Natural killer cell (primary cell): Measurements from ENCODE around the gene FXYD7. TPM values are rescaled to one million over a fixed set of nuclear protein-coding genes. Genes with fewer than 3 reads are reported as not detected.

ENCODE experiments used
- ATAC-seq, 3 donors: fragments of 150-1000 bp in 2 of 3; fragments of 200-7000 bp in 1 of 3; cut with Tn5 transposase; 1 replicate in 1 of 3; 2 replicates in 2 of 3; pipeline ENCODE4 v1.10.0; 2021; ENCODE audit warnings: mild to moderate bottlenecking in 2 of 3, moderate library complexity in 2 of 3
- DNase-seq, 2 donors: peaks; one replicate each; pipeline versions ENCODE4 v3.0.0 to v3.0.0-alpha.2; 2013 to 2021; ENCODE audit warnings: mixed read lengths in 1 of 2
- H3K27ac ChIP-seq: one replicate; pipeline ENCODE4 v1.5.1; 2013; ENCODE audit warnings: mild to moderate bottlenecking, low read length
- H3K27me3 ChIP-seq: one replicate; pipeline ENCODE4 v1.6.1; 2013; ENCODE audit warnings: low read length; ENCODE audit not compliant: control insufficient read depth, insufficient read depth
- H3K36me3 ChIP-seq: one replicate; pipeline ENCODE4 v1.6.1; 2013; ENCODE audit warnings: low read length; ENCODE audit not compliant: control insufficient read depth, insufficient read depth
- H3K4me1 ChIP-seq: one replicate; pipeline ENCODE4 v1.6.1; 2013; ENCODE audit warnings: low read length; ENCODE audit not compliant: control insufficient read depth, insufficient read depth
- H3K4me3 ChIP-seq: one replicate; pipeline ENCODE4 v1.5.1; 2013; ENCODE audit warnings: low read length
- H3K9me3 ChIP-seq: one replicate; pipeline ENCODE4 v1.6.1; 2013; ENCODE audit warnings: low read length; ENCODE audit not compliant: control insufficient read depth, insufficient read depth
- H3K27ac Mint-ChIP-seq, 2 donors: one replicate each; pipeline ENCODE4 v1.8.0; 2022; ENCODE audit warnings: mild to moderate bottlenecking in 2 of 2, mixed read lengths in 2 of 2, moderate library complexity in 1 of 2
- H3K27me3 Mint-ChIP-seq, 2 donors: one replicate each; pipeline ENCODE4 v1.8.0; 2022; ENCODE audit warnings: low read depth in 2 of 2, mixed read lengths in 2 of 2
- H3K36me3 Mint-ChIP-seq: one replicate; pipeline ENCODE4 v1.8.0; 2022; ENCODE audit warnings: mixed read lengths
- H3K4me1 Mint-ChIP-seq, 2 donors: one replicate each; pipeline ENCODE4 v1.8.0; 2022; ENCODE audit warnings: mixed read lengths in 2 of 2
- H3K4me3 Mint-ChIP-seq: one replicate; pipeline ENCODE4 v1.8.0; 2022; ENCODE audit warnings: mild to moderate bottlenecking, moderate library complexity, mixed read lengths
- H3K9me3 Mint-ChIP-seq, 2 donors: one replicate each; pipeline ENCODE4 v1.8.0; 2022; ENCODE audit warnings: mixed read lengths in 2 of 2
- CTCF ChIP-seq: fragments of 200-600 bp; IDR thresholded peaks from one replicate; pipeline ENCODE4 v1.8.0; 2022; ENCODE audit warnings: antibody characterized with exemption
- WGBS: methylation state at CpG from one replicate; pipeline ENCODE4 v1.1.7; 2013; ENCODE audit warnings: missing lambda C conversion rate; ENCODE audit not compliant: insufficient coverage; 5-methylcytosine and 5-hydroxymethylcytosine counted together
- intact Hi-C: fragments of 100-400 bp; cut with micrococcal nuclease; formaldehyde crosslinking; loops from one replicate; pipeline ENCODE4 v1.14.2; 2022
- total RNA-seq, 4 donors: library from RNA; stranded (reverse); fragments of 120-200 nt in 1 of 4; gene quantifications; one replicate each; pipeline versions ENCODE4 v1.2.3 to v1.2.4, GENCODE V29; 2013 to 2022

FXYD7 gene
- total RNA-seq, 3 donors from 2014 or later (not counting 1 experiment from before 2014, with no cell fraction given) = 4.0 to 5.4 (median 4.9) TPM

GRCh38 chr19:35106291-35106583 is 36.8 kb upstream of the FXYD7 start:
- 95% methylated on average over 9 of the region's 9 CpGs for WGBS
- no peaks in the 10 kb centered on the region for H3K4me1 Mint-ChIP-seq
- intact Hi-C loops = no loop called here
- no peak overlapping the region for H3K27ac Mint-ChIP-seq
- H3K27me3 Mint-ChIP-seq = peaks cover 0 to 6% of the 10 kb centered on the region in 2 donors
- DNase-seq = no peak
- no peaks in the 10 kb centered on the region for H3K4me1 ChIP-seq
- no peak overlapping the region for H3K27ac ChIP-seq
- no peaks in the 10 kb centered on the region for H3K27me3 ChIP-seq
- peaks cover 5% of the 10 kb centered on the region for H3K9me3 ChIP-seq
- no peak for TF ChIP-seq CTCF
- ATAC-seq = no peak
- H3K4me3 Mint-ChIP-seq = no peak overlapping the region
- no peak overlapping the region for H3K4me3 ChIP-seq
- no peaks in the 10 kb centered on the region for H3K9me3 Mint-ChIP-seq
- no peaks in the 10 kb centered on the region for H3K36me3 Mint-ChIP-seq
- H3K36me3 ChIP-seq = no peaks in the 10 kb centered on the region

GRCh38 chr19:35106898-35107541 is 36.0 kb upstream of the FXYD7 start:
- Mint-ChIP-seq H3K36me3 (no peaks in the 10 kb centered on the region), H3K4me3 (no peak overlapping the region), H3K4me1 (no peaks in the 10 kb centered on the region), H3K27ac (no peak overlapping the region), H3K27me3 (peaks cover 0 to 6% of the 10 kb centered on the region in 2 donors), H3K9me3 (no peaks in the 10 kb centered on the region)
- H3K36me3 ChIP-seq = no peaks in the 10 kb centered on the region
- DNase-seq = no peak
- TF ChIP-seq CTCF = no peak
- H3K27me3 ChIP-seq = no peaks in the 10 kb centered on the region
- intact Hi-C loops = no loop called here
- H3K27ac ChIP-seq = no peak overlapping the region
- 100% methylated on average over 1 of the region's 2 CpGs for WGBS
- ATAC-seq = no peak
- no peak overlapping the region for H3K4me3 ChIP-seq
- H3K4me1 ChIP-seq = no peaks in the 10 kb centered on the region
- H3K9me3 ChIP-seq = peaks cover 5% of the 10 kb centered on the region

GRCh38 chr19:35107545-35107944 is 35.5 kb upstream of the FXYD7 start:
- no peak overlapping the region for H3K4me3 Mint-ChIP-seq
- Histone ChIP-seq H3K9me3 (peaks cover 5% of the 10 kb centered on the region), H3K27me3 (no peaks in the 10 kb centered on the region), H3K4me3 (no peak overlapping the region), H3K27ac (no peak overlapping the region), H3K36me3 (no peaks in the 10 kb centered on the region), H3K4me1 (no peaks in the 10 kb centered on the region)
- H3K9me3 Mint-ChIP-seq = no peaks in the 10 kb centered on the region
- no peak for ATAC-seq
- H3K27me3 Mint-ChIP-seq = peaks cover 0 to 6% of the 10 kb centered on the region in 2 donors
- 24% methylated on average over 5 of the region's 5 CpGs for WGBS
- H3K4me1 Mint-ChIP-seq = no peaks in the 10 kb centered on the region
- TF ChIP-seq CTCF = no peak
- H3K27ac Mint-ChIP-seq = no peak overlapping the region
- intact Hi-C loops = no loop called here
- no peaks in the 10 kb centered on the region for H3K36me3 Mint-ChIP-seq
- no peak for DNase-seq

GRCh38 chr19:35108730-35109129 is 34.3 kb upstream of the FXYD7 start:
- Mint-ChIP-seq H3K27me3 (peaks cover 0 to 6% of the 10 kb centered on the region in 2 donors), H3K9me3 (no peaks in the 10 kb centered on the region), H3K4me3 (no peak overlapping the region), H3K36me3 (no peaks in the 10 kb centered on the region), H3K27ac (no peak overlapping the region), H3K4me1 (no peaks in the 10 kb centered on the region)
- DNase-seq (no peak), ATAC-seq (no peak)
- no peak overlapping the region for H3K27ac ChIP-seq
- no peaks in the 10 kb centered on the region for H3K36me3 ChIP-seq
- WGBS = 71% methylated on average over 11 of the region's 11 CpGs
- no peaks in the 10 kb centered on the region for H3K4me1 ChIP-seq
- H3K9me3 ChIP-seq = peaks cover 5% of the 10 kb centered on the region
- no peak for TF ChIP-seq CTCF
- H3K27me3 ChIP-seq = no peaks in the 10 kb centered on the region
- intact Hi-C loops = no loop called here
- no peak overlapping the region for H3K4me3 ChIP-seq
